Measurements from ENCODE around the gene ARHGEF39.
"Not testable (repeated sequence)": the region's sequence is repeated elsewhere in the genome, so short reads cannot be mapped to it uniquely, and the experiment has no call there.

Gene ARHGEF39

GRCh38 chr9:35643046-35643445, 21.9 kb downstream of the ARHGEF39 start:
- ChIA-PET POLR2A (no interaction called here), CTCF (interaction anchor here (0.9 to 8.3 kb wide), 2 partner anchors 17 to 39 kb away, joined by 4 to 148 read pairs; partner anchors contain the start of genes ARHGEF39, CCDC107 and RMRP)
- no peak for TF ChIP-seq CTCF (IDR thresholded peaks at IDR 0.05; ENCODE audit: insufficient read depth, low read length, missing control alignments)
- DNase-seq (ENCODE audit: low read depth, low spot score): no peak
- H3K4me3 ChIP-seq (ENCODE audit: low read depth, low read length): no peak overlapping the region

GRCh38 chr9:35641478-35641877, 23.5 kb downstream of the ARHGEF39 start:
- CTCF ChIA-PET; DNase-seq (ENCODE audit: low read depth, low spot score); H3K4me3 ChIP-seq (ENCODE audit: low read depth, low read length); POLR2A ChIA-PET: not testable (repeated sequence)

- POLR2A ChIA-PET: interaction anchor here (1.2 kb wide), 1 partner anchor 40 kb away, joined by 3 read pairs; no protein-coding TSS in a partner anchor
- not testable (repeated sequence) for H3K4me3 ChIP-seq (ENCODE audit: low read depth, low read length); DNase-seq (ENCODE audit: low read depth, low spot score)
- CTCF ChIA-PET: interaction anchor here (1.5 kb wide), 1 partner anchor 37 kb away, joined by 4 read pairs; no protein-coding TSS in a partner anchor
These were observed 24.6 kb downstream of the ARHGEF39 start for GRCh38 chr9:35640431-35640830.

- no peak overlapping the region for H3K4me3 ChIP-seq (ENCODE audit: low read depth, low read length)
- DNase-seq (ENCODE audit: low read depth, low spot score): no peak
- no peak for TF ChIP-seq CTCF (IDR thresholded peaks at IDR 0.05; ENCODE audit: insufficient read depth, low read length, missing control alignments)
- ChIA-PET CTCF (interaction anchor here (1.5 to 1.7 kb wide), 2 partner anchors 8 to 36 kb away, joined by 4 to 6 read pairs; no protein-coding TSS in a partner anchor), POLR2A (interaction anchor here (1.2 kb wide), 1 partner anchor 41 kb away, joined by 3 read pairs; no protein-coding TSS in a partner anchor)
These were observed 25.4 kb downstream of the ARHGEF39 start for GRCh38 chr9:35639631-35640030.

GRCh38 chr9:35639225-35639624, 25.8 kb downstream of the ARHGEF39 start:
- H3K4me3 ChIP-seq (ENCODE audit: low read depth, low read length); DNase-seq (ENCODE audit: low read depth, low spot score); POLR2A ChIA-PET: not testable (repeated sequence)
- CTCF ChIA-PET: interaction anchor here (1.5 to 1.7 kb wide), 2 partner anchors 9 to 36 kb away, joined by 4 to 6 read pairs; no protein-coding TSS in a partner anchor

GRCh38 chr9:35638751-35639150, 26.2 kb downstream of the ARHGEF39 start:
- POLR2A ChIA-PET; H3K4me3 ChIP-seq (ENCODE audit: low read depth, low read length); DNase-seq (ENCODE audit: low read depth, low spot score): not testable (repeated sequence)
- CTCF ChIA-PET: interaction anchor here (1.7 kb wide), 1 partner anchor 9 kb away, joined by 6 read pairs; no protein-coding TSS in a partner anchor

- POLR2A ChIA-PET; CTCF ChIA-PET; DNase-seq (ENCODE audit: low read depth, low spot score); H3K4me3 ChIP-seq (ENCODE audit: low read depth, low read length): not testable (repeated sequence)
These were observed 27.5 kb downstream of the ARHGEF39 start for GRCh38 chr9:35637427-35637955.

GRCh38 chr9:35636877-35637246, 28.1 kb downstream of the ARHGEF39 start:
- POLR2A ChIA-PET; H3K4me3 ChIP-seq (ENCODE audit: low read depth, low read length); DNase-seq (ENCODE audit: low read depth, low spot score): not testable (repeated sequence)
- CTCF ChIA-PET: interaction anchor here (0.8 to 2.3 kb wide), 3 partner anchors 9 to 33 kb away, joined by 4 to 7 read pairs (median 5); no protein-coding TSS in a partner anchor

GRCh38 chr9:35636135-35636876, 28.7 kb downstream of the ARHGEF39 start:
- no peak for DNase-seq (ENCODE audit: low read depth, low spot score)
- CTCF ChIA-PET: interaction anchor here (0.8 to 2.3 kb wide), 4 partner anchors 10 to 33 kb away, joined by 4 to 7 read pairs (median 4); no protein-coding TSS in a partner anchor
- POLR2A ChIA-PET: no interaction called here
- H3K4me3 ChIP-seq (ENCODE audit: low read depth, low read length): no peak overlapping the region
- TF ChIP-seq CTCF (IDR thresholded peaks at IDR 0.05; ENCODE audit: insufficient read depth, low read length, missing control alignments): no peak

Measured in AG04449 (cell line).